HG02884 (cell line): ENCODE data around the gene COPE.

Source experiments
- ATAC-seq: cut with Tn5 transposase; IDR thresholded peaks from one replicate; pipeline ENCODE4 v1.9.1; 2021; ENCODE audit warnings: mild to moderate bottlenecking, moderate library complexity; ENCODE audit not compliant: unreplicated experiment

The COPE gene

DNA sequence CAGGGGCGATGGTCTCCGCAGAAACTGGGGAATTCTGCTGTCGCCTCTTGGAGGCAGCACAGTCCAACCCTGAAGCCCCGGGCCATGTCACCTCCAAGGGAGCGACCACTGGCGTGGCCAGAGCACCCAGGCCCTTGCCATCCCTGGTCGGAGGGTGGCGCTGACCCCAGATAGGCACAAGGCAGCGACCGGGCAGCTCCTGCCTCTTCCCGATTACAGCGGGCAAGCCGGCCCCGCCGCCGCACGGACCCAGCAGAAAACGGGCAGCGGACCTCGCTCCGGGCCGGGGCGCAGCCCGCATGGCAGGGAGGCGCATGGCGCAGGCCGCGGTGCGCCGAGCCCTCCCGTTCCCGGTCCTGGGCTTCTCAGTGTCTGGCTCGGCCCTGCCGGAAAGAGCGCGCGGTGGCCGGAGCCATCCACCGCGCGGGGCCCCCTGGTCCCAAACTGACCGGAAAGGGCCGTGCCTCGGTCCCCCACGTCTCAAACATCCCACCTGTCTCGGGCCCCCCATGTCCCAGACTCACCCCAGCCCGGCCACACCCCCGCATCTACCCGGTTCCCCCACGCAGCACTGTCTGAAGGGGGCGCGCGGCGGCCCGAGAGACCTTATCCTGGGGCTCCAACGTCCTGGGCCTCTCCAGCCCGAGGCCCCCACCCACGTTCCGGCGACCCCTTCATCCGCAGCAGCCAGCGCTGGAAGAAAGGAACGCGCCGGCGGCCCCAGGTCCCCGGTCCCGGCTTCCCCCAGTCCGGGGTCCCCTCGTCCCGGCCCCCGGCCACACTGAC, 24.0 kb downstream of the COPE start:
- ATAC-seq = no peak

GRCh38 chr19:18894254-18895037, 24.7 kb downstream of the COPE start:
- ATAC-seq = no peak

GRCh38 chr19:18893587-18894253, 25.5 kb downstream of the COPE start:
- no peak for ATAC-seq

DNA sequence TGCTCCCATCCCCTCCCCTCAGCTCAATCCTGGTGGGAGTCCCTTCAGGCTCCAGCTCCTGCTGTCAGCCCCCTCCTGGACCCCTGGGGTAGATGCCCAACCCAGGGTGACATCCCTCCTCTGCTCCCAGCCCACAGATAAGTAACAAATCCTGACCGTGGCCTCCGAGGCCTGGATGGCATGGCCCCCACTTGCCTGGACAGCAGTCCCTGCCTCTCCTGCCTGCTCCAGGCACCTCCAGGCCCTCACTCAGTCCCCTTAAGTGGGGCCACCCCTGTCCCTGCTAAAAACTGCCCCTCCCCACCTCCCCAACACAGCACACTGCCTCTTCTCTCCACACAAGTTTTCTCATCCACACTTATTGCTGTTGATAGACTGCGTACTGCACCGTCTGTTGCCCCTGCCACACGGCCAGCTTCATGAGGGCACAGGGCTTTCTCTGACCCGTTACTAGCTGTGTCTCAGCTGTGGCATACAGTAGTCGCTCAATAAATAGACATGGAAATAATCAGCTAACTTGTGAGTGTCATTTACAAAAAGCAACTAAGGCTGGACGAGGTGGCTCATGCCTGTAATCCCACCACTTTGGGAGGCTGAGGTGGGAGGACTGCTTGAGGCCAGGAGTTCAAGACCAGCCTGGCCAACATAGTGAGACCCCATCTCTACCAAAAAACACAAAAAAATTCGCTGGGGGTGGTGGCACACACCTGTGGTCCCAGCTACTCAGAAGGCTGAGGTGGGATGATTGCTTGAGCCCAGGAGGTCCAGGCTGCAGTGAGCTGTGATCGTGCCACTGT, 29.0 kb downstream of the COPE start:
- ATAC-seq = no peak

DNA sequence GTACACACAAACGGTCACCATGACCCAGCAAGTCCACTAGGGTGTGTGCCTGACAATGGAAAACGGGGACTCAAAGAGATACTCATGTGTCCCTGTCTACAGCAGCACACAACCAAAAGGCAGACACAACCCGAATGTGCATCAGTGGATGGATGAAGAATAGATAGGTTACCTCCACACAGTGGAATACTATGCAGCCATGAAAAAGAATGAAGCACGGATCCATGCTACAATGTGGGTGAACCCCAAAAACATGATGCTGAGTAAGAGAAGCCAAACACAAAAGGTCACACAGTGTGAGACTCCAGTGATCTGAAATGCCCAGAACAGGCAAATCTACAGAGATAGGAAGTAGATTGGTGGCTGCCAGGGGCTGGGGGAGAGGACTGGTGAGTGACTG, 32.2 kb downstream of the COPE start:
- ATAC-seq = no peak

GRCh38 chr19:18883526-18884304, 35.5 kb downstream of the COPE start:
- ATAC-seq = no peak

DNA sequence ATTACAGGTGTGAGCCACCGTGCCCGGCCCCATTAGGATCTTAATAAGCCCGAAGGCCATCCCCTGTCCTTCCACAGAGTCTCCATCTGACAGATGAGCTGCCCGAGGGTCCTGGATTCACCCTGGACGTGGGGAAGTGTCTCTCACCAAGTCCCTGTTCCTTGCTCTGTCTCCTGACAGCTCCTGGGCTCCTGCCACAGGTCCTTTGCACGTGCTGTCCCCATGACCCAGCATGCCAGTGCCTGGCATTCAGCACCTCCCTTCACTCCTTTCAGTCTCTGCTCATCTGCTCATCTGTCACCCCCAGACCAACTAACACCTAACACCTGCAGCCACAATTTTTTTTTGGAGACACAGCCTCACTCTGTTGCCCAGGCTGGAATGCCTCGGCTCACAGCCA, 37.7 kb downstream of the COPE start:
- ATAC-seq = no peak

GRCh38 chr19:18879579-18880373, 39.4 kb downstream of the COPE start:
- no peak for ATAC-seq

DNA sequence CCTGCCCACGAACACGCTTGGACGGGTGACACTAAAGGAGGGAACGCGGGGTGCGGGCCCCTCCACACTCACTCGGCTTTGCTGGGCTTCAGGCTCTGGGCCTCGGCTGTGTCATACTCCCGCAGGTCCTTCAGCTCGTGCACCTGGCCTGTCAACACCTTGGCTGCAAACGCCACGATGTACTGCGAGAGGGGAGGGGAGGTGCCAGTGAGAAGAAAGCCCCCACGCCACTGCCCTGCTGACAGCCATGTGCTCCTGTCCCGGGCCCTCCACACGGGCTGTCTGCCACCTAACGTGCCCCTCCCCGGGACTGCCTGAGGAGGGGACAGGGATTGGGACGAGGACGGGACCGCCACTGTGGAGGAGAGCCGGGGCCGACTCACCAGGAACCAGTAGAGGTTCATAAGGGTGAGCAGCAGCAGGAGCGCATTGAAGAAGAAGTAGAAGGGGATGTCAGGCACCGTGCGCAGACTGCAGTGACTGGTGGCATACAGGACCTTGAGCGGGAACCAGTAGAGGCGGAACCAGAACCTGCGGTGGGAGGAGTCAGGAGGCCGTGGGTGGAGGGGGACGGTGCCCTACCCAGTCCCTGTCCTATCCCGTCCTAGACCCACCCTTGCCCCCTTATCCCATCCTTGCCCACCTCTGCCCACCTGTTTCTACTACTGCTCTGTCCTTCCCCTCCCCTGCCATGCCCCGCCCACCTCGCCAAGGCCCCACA, 40.2 kb downstream of the COPE start:
- no peak for ATAC-seq

DNA sequence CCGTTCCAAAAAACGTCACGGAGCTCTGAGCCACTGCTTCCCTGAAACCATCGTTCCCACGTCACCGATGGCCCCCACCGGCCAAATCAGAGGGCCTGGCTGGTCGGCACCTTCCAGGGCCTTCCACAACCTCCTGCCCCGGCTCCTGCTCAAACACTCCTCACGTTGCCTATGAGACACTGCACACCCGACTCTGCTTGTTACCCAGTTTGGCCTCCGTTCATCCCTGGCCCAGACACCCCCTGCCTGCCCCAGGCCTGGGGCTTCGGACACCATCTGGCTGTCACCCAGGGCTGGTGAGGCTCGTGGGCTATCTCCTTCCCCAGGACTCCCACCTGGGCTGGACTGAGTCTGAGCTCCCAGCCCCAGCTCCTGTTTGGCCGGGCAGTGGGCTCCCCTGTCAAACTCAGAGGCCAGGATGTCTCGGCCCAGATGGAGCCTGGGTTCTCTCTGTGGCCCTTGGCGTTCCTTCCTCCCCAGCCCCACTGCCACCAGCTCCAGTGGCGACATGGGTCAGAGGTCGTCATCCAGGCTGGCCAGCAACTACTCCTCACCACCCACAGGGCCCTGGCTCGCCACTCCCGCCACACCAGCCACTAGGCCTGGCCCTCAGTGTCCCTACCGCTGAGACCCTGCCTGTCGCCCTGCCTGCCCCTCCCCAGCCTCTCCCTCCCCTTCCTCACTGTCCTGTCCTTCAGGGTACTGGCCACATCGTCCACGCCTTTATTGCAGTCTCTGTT, 41.0 kb downstream of the COPE start:
- ATAC-seq = no peak

DNA sequence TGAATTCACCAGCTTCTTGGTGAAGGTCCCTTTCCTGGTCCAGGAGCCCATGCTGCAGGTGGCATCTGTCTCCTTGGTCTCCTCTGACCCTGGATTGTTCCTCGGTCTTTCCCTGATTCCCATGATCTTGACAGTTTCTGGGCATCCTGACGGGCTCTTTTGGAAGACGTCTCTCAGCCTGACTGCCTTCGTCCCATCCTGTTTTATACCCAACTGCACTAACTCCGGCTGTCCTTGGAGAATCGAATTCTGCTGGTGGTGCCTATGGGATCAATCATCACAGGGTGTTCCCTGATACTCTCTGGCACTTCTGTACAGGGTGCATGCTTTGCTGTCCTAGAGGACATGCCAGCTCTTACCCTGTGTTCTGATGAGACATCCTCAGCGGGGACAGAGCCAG, 42.3 kb downstream of the COPE start:
- no peak for ATAC-seq

DNA sequence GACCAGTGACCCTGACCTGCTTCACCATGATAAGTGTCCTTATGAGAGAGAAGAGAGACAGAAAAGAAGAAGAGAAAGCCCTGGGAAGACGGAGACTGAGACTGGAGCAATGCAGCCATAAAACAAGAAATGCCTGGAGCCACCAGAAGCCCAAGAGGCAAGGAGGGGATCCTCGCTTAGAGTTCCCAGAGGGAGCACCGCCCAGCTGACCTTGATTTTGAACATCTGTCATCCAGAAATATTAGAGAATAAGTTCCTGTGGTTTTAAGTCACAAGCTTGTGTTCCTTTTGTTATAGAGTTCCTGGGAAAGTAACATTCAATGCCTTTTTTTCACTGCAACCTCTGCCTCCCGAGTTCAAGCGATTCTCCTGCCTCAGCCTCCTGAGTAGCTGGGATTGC, 43.5 kb downstream of the COPE start:
- ATAC-seq = no peak

- ATAC-seq = no peak
These were observed 47.6 kb downstream of the COPE start for GRCh38 chr19:18871543-18871942.

DNA sequence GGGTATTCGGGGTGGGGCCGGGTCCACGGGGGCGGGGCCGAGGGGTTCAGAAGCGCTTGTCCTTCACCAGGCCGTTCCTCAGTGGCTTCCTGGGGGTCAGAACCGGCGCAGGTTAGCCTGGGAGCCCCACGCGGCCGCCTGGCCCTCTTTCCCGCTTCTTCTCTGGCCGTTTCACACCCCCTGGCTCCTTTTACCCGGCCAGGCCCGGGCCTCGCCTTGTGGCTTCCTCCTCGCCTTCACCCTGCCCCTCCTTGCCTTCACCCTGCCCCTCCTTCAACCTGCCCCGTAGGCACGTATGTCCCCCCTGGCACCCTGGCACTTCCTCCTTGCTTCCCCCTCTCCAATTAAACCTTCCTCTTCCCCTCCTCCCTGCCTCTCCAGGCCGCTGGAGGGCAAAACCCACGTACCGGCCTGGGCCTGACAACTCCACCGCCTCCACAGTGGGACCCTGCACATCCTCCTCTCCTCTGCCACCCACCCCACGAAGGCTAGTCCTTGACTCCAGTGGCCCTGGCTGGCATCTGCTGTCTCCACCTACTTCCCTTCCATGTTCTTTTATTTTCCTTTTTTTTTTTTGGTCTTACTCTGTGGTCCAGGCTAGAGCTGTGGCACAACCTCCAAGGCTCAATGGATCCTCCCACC, 48.5 kb downstream of the COPE start:
- ATAC-seq = no peak

DNA sequence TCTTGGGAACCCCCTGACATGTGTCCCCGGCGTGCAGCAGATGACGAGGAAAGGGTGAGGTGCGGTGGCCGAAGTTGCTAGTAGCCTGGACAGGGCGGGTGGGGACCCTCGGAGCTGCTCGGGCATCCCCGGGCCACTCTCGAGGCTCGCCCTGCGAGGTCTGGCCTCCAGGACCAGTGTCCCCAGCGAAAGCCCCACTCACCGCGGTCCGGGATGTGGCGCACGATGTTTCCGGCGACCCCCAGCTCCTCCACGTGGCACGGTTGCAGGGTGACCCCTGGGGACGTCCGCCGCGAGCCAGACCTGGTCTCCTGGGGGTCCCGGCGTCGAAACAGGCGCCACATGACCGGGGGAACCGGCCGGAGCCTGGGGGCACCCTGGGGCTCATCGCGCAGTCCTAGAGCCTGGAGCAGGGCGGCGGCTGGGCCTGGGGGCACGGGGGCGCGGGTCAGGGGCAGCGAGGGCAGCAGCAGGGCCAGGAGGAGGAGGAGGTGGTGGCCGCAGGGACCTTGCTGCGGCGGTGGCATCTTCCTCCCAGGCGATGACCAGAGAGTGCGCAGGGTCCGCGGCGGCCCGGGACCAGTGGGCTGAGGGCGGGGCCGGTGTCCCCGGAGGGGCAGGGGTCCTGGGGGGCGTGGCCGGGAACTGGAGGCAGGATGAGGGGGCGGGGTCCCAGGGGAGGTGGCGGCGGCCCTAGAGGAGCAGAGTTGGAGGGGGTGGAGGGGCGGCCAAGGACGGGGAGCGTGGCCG, 49.2 kb downstream of the COPE start:
- ATAC-seq = no peak

- ATAC-seq = no peak
These were observed 50.1 kb downstream of the COPE start for GRCh38 chr19:18869023-18869618.
